Astrocyte of the cerebellum (primary cell): ENCODE results near the gene TRIM73.
A peak's percentile ranks its signal among the peaks of the same experiment; 100 is the strongest.
"Not testable (repeated sequence)": the region's sequence is repeated elsewhere in the genome, so short reads cannot be mapped to it uniquely, and the experiment has no call there.

Experiments used
- DNase-seq: peaks from one replicate; pipeline ENCODE4 v3.0.0-alpha.2; 2011; ENCODE audit warnings: low read depth
- H3K4me3 ChIP-seq: 2 replicates; pipeline ENCODE4 v1.5.1; 2011; ENCODE audit warnings: mild to moderate bottlenecking, low read depth, low read length, moderate library complexity
- CTCF ChIP-seq: IDR thresholded peaks from 2 replicates; pipeline ENCODE4 v1.5.1; 2012; ENCODE audit warnings: low read length, low read depth, moderate library complexity, mild to moderate bottlenecking; ENCODE audit errors: missing control alignments
- in situ Hi-C: cut with HindIII; loops from 2 replicates; pipeline ENCODE4 v1.10.0; 2017; ENCODE audit warnings: low sequenced_read_pairs

TRIM73 gene

DNA sequence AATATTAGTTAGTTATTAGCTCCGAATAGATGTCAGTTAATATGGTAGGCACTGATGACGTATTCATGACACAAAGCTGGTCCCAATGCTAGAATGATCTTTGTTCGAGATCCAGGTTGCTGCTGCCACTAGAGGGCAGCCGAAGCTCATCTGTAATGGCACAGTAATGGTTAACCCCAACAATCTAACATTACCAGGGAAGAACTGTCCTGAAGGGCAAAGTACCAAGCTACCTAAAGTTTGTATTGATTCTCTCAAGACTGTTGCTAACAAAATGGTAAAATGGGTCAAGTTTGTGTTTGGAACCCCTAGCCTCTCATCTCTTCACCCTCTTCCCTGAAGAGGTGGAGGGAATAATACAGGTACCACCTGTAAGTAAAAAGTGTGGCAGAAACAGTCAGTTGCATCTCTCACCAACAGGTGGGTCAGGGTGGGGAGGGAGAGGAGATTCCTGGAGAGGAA, 57.1 kb downstream of the TRIM73 start:
- H3K4me3 ChIP-seq, in situ Hi-C loops, DNase-seq: not testable (repeated sequence)
- peak; percentile 41 for TF ChIP-seq CTCF
